HCT116 (cell line): ENCODE data around the gene TAL1.

Source experiments
- CTCF ChIP-seq, 3 experiments: fragments of 200-600 bp in 1 of 3; sonication (generic) in 1 of 3; IDR thresholded peaks in 2 of 3; conservative IDR thresholded peaks in 1 of 3; 2 replicates each; pipeline ENCODE4 v1.5.1; 2012 to 2017; ENCODE audit warnings: low read depth in 2 of 3, low read length in 2 of 3, antibody characterized with exemption in 1 of 3, borderline replicate concordance in 1 of 3, control low read depth in 1 of 3, mild to moderate bottlenecking in 1 of 3, mixed read lengths in 1 of 3, mixed run types in 1 of 3, moderate library complexity in 1 of 3; ENCODE audit not compliant: insufficient read depth in 1 of 3
- SIN3A ChIP-seq: IDR thresholded peaks from 2 replicates; pipeline ENCODE4 v1.6.1; 2012; ENCODE audit warnings: low read depth

- TF ChIP-seq CTCF (IDR thresholded peaks at IDR 0.05 in 2 of 3, conservative IDR thresholded peaks at IDR 0.05 in 1 of 3; ENCODE audit: borderline replicate concordance in 1 of 3, insufficient read depth in 1 of 3, low read depth in 2 of 3, low read length in 2 of 3) (no peak), SIN3A (no peak)
Observed at GRCh38 chr1:47223921-47224675, 7.9 kb downstream of the TAL1 start.
